Liver (tissue), 9 donors: ENCODE results near the gene NFATC2. TPM values are rescaled to one million over a fixed set of nuclear protein-coding genes. Genes with fewer than 3 reads are reported as not detected.

Source experiments
- DNase-seq: peaks from one replicate; pipeline ENCODE4 v3.0.0-alpha.2; 2017; ENCODE audit warnings: low spot score
- H3K27ac ChIP-seq, 2 donors: one replicate each; pipeline ENCODE4 v1.7.0; 2013; ENCODE audit warnings: inconsistent platforms in 2 of 2, low read length in 2 of 2, control low read depth in 1 of 2, low read depth in 1 of 2, mild to moderate bottlenecking in 1 of 2
- H3K27me3 ChIP-seq, 4 donors: one replicate each; pipeline versions ENCODE4 v1.6.1 to v1.7.0; 2013; ENCODE audit warnings: low read length in 3 of 4, inconsistent platforms in 1 of 4, mild to moderate bottlenecking in 1 of 4, moderate library complexity in 1 of 4; ENCODE audit not compliant: control insufficient read depth in 4 of 4, insufficient read depth in 4 of 4
- H3K36me3 ChIP-seq, 4 donors: one replicate each; pipeline versions ENCODE4 v1.6.1 to v1.7.0; 2013; ENCODE audit warnings: low read length in 3 of 4, mild to moderate bottlenecking in 3 of 4, low read depth in 1 of 4, moderate library complexity in 1 of 4; ENCODE audit not compliant: control insufficient read depth in 4 of 4, insufficient read depth in 3 of 4
- H3K4me1 ChIP-seq, 4 donors: one replicate each; pipeline versions ENCODE4 v1.6.1 to v1.7.0; 2013; ENCODE audit warnings: low read length in 3 of 4, mild to moderate bottlenecking in 3 of 4, moderate library complexity in 1 of 4; ENCODE audit not compliant: control insufficient read depth in 4 of 4, insufficient read depth in 4 of 4
- H3K4me3 ChIP-seq, 3 donors: one replicate each; pipeline versions ENCODE4 v1.6.1 to v1.7.0; 2013; ENCODE audit warnings: low read length in 3 of 3, control low read depth in 1 of 3, low read depth in 1 of 3, mild to moderate bottlenecking in 1 of 3
- H3K9ac ChIP-seq, 2 donors: one replicate each; pipeline ENCODE4 v1.7.0; 2013; ENCODE audit warnings: low read length in 2 of 2, mild to moderate bottlenecking in 2 of 2, moderate library complexity in 2 of 2, control low read depth in 1 of 2, low read depth in 1 of 2
- H3K9me3 ChIP-seq, 4 donors: one replicate each; pipeline versions ENCODE4 v1.6.1 to v1.7.0; 2013; ENCODE audit warnings: low read length in 3 of 4; ENCODE audit not compliant: control insufficient read depth in 4 of 4
- CTCF ChIP-seq: fragments of 150-350 bp; IDR thresholded peaks from 2 replicates; pipeline ENCODE4 v1.5.1; 2017; ENCODE audit warnings: improper control_type of control experiment, low read depth, low read length; ENCODE audit not compliant: missing input control
- EGR1 ChIP-seq, 2 donors: IDR thresholded peaks; 2 replicates each; pipeline ENCODE4 v1.6.1; 2016 to 2018; ENCODE audit warnings: antibody characterized with exemption in 2 of 2, low read depth in 2 of 2
- FOXA1 ChIP-seq: IDR thresholded peaks from 2 replicates; pipeline ENCODE4 v1.6.1; 2016; ENCODE audit warnings: antibody characterized with exemption
- FOXA2 ChIP-seq: IDR thresholded peaks from 2 replicates; pipeline ENCODE4 v1.6.1; 2016; ENCODE audit warnings: antibody characterized with exemption
- JUND ChIP-seq, 2 donors: IDR thresholded peaks; 2 replicates each; pipeline ENCODE4 v1.6.1; 2016; ENCODE audit warnings: antibody characterized with exemption in 2 of 2
- NR2F2 ChIP-seq: IDR thresholded peaks from 2 replicates; pipeline ENCODE4 v1.6.1; 2016; ENCODE audit warnings: antibody characterized with exemption
- REST ChIP-seq: IDR thresholded peaks from 2 replicates; pipeline ENCODE4 v1.6.1; 2016; ENCODE audit warnings: antibody characterized with exemption, mild to moderate bottlenecking
- RXRA ChIP-seq, 2 donors: IDR thresholded peaks; 2 replicates each; pipeline ENCODE4 v1.6.1; 2017 to 2018; ENCODE audit warnings: antibody characterized with exemption in 2 of 2, mild to moderate bottlenecking in 1 of 2
- SP1 ChIP-seq: IDR thresholded peaks from 2 replicates; pipeline ENCODE4 v1.6.1; 2018; ENCODE audit warnings: antibody characterized with exemption, mild to moderate bottlenecking
- TAF1 ChIP-seq: conservative IDR thresholded peaks from 2 replicates; pipeline ENCODE4 v1.6.1; 2016; ENCODE audit warnings: antibody characterized with exemption, mild to moderate bottlenecking
- YY1 ChIP-seq: IDR thresholded peaks from 2 replicates; pipeline ENCODE4 v1.6.1; 2016; ENCODE audit warnings: antibody characterized with exemption, mild to moderate bottlenecking
- WGBS: extraction: QIAGEN DNeasy Blood & Tissue Kit; methylation state at CpG from one replicate; pipeline ENCODE4 v1.1.7; 2013; 5-methylcytosine and 5-hydroxymethylcytosine counted together
- polyA plus RNA-seq, 2 donors: library from polyadenylated mRNA; stranded (reverse) in 1 of 2; unstranded in 1 of 2; fragments of 200-250 nt in 1 of 2; fragments of >200 nt in 1 of 2; fragmentation: Nextera tagmentation in 1 of 2; extraction: Ambion mirVana in 1 of 2; gene quantifications; one replicate each; pipeline versions ENCODE4 v1.2.1 to v1.2.3, GENCODE V29; 2013 to 2015
- total RNA-seq, 2 donors: library from RNA; depleted of rRNA; stranded (reverse); fragments of >200 nt; gene quantifications; one replicate each; pipeline ENCODE4 v1.2.3, GENCODE V29; 2014
- TF ChIP-seq, protein P1 (sequence below): IDR thresholded peaks from 2 replicates; pipeline ENCODE4 v1.6.1; 2016; ENCODE audit warnings: antibody characterized with exemption
- TF ChIP-seq, protein P2 (sequence below): IDR thresholded peaks from 2 replicates; pipeline ENCODE4 v1.6.1; 2016; ENCODE audit warnings: antibody characterized with exemption
- donor health status: healthy.
- donor health status: healthy.
- donor health status: healthy.
- donor health status: healthy.
- donor health status: healthy.

The NFATC2 gene
- total and polyA plus RNA-seq, 4 donors = 1.2 to 6.7 (median 2.6) TPM

DNA sequence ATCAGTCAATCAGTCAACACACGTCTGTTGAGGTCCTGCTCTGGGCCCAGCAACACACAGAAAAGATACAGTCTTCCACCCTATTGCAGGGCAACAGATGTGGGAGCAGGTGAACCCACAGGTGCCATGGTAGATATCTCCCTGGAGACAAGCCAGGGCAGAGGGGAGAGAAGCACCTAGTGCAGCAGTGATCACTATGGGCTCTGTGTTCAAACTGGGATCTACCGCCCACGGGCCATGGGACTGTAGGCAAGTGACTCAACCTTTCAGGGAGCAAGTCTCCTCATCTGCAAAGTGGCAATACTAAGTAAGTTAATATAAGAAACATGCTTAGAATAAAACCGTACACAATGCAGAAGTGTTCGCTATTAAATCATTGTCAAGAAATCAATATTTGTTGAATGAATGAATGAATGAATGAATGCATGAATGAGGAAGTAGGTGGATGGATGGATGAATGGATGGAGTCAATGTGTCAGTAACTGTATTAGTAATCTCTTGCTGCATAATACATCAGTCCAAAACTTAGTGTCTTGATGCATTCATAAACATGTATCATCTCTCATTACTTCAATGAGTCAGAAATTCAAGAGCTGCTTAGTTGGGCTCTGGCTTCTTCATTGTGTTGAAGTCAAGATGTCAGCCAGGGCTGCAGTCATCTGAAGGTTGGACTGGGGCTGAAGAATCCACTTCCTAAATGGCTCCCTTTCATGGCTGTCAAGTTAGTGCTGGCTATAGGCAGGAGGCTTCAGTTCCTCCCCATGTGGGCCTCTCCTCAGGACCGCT is 31.9 kb upstream of the NFATC2 start:
- 96% methylated on average over 6 of the region's 6 CpGs for WGBS
- Histone ChIP-seq H3K9ac (no peak overlapping the region), H3K27ac (no peak overlapping the region), H3K4me3 (no peak overlapping the region), H3K4me1 (no peaks in the 10 kb centered on the region), H3K27me3 (no peaks in the 10 kb centered on the region), H3K36me3 (no peaks in the 10 kb centered on the region), H3K9me3 (no peaks in the 10 kb centered on the region)
- DNase-seq = no peak
- TF ChIP-seq, protein P1, sequence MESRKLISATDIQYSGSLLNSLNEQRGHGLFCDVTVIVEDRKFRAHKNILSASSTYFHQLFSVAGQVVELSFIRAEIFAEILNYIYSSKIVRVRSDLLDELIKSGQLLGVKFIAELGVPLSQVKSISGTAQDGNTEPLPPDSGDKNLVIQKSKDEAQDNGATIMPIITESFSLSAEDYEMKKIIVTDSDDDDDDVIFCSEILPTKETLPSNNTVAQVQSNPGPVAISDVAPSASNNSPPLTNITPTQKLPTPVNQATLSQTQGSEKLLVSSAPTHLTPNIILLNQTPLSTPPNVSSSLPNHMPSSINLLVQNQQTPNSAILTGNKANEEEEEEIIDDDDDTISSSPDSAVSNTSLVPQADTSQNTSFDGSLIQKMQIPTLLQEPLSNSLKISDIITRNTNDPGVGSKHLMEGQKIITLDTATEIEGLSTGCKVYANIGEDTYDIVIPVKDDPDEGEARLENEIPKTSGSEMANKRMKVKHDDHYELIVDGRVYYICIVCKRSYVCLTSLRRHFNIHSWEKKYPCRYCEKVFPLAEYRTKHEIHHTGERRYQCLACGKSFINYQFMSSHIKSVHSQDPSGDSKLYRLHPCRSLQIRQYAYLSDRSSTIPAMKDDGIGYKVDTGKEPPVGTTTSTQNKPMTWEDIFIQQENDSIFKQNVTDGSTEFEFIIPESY = no peak
- TF ChIP-seq EGR1 (IDR thresholded peaks at IDR 0.05; ENCODE audit: low read depth in 2 of 2) = no peak
- no peak for TF ChIP-seq RXRA (IDR thresholded peaks at IDR 0.05)
- no peak for TF ChIP-seq YY1
- TF ChIP-seq REST = no peak
- TF ChIP-seq FOXA2 = no peak
- no peak for TF ChIP-seq TAF1
- TF ChIP-seq CTCF = no peak
- no peak for TF ChIP-seq NR2F2
- no peak for TF ChIP-seq JUND (IDR thresholded peaks at IDR 0.05)
- TF ChIP-seq FOXA1 = no peak

DNA sequence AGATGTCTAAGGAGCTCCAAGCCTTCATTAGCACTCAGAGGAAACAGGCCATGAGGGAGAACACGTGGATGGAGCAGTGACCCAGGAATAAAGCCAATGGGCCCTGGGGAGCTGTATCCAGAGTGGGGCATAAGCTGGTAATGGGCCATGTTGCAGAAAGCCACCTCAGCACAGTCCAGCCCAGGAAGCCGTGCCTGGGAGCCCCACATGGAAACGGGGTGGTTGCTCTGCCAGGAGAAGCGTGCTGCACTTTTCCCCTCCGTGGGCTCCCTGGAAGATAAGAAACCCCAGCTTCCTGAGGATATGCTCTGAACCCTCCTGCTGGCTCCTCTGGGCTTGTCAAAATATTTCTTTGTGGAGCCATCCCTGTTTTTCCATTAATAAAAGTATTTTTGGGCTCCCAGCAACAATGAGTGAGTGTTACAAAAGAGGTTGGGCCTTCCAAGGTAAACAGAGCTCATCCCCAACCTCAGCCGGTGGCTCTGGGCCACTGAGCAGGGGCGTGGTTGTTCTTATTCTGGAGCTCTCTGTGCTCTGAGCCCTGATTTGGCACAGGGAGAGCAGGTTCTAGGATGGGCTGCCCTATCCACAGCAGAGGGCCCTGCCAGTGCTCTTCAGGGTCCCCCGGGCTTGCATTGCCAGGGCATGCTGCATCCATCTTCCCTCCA is 31.2 kb upstream of the NFATC2 start:
- H3K4me1 ChIP-seq = no peaks in the 10 kb centered on the region
- WGBS = 72% methylated on average over 8 of the region's 8 CpGs

More for the DNA sequence above, 31.2 kb upstream of the NFATC2 start:
- no peaks in the 10 kb centered on the region for H3K27me3 ChIP-seq
- H3K9ac ChIP-seq = no peak overlapping the region
- H3K9me3 ChIP-seq = no peaks in the 10 kb centered on the region
- DNase-seq = no peak
- H3K27ac ChIP-seq = no peak overlapping the region
- no peaks in the 10 kb centered on the region for H3K36me3 ChIP-seq
- TF ChIP-seq, protein P2, sequence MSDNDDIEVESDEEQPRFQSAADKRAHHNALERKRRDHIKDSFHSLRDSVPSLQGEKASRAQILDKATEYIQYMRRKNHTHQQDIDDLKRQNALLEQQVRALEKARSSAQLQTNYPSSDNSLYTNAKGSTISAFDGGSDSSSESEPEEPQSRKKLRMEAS = no peak
- no peak for TF ChIP-seq NR2F2
- TF ChIP-seq SP1 = no peak
- TF ChIP-seq JUND (IDR thresholded peaks at IDR 0.05) = no peak
- H3K4me3 ChIP-seq = no peak overlapping the region
